ENCODE measurements around the gene NDC1.

DNA sequence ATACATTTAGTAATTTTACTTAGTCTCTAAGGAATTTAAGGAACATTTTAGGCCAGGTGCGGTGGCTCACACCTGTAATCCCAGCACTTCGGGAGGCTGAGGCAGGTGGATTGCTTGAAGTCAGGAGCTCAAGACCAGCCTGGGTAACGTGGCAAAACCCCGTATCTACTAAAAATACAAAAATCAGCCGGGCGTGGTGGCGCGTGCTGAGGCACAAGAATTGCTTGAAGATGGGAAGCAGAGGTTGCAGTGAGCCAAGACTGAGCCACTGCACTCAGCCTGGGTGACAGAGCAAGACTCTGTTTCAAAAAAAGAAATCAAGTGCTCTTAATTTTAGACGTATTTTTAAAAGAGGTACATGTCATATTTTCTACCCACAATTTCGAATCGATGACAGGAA, 3.3 kb downstream of the NDC1 start:
- no peak for TF ChIP-seq POLR2A (IDR thresholded peaks at IDR 0.05)
- TF ChIP-seq, protein P1, sequence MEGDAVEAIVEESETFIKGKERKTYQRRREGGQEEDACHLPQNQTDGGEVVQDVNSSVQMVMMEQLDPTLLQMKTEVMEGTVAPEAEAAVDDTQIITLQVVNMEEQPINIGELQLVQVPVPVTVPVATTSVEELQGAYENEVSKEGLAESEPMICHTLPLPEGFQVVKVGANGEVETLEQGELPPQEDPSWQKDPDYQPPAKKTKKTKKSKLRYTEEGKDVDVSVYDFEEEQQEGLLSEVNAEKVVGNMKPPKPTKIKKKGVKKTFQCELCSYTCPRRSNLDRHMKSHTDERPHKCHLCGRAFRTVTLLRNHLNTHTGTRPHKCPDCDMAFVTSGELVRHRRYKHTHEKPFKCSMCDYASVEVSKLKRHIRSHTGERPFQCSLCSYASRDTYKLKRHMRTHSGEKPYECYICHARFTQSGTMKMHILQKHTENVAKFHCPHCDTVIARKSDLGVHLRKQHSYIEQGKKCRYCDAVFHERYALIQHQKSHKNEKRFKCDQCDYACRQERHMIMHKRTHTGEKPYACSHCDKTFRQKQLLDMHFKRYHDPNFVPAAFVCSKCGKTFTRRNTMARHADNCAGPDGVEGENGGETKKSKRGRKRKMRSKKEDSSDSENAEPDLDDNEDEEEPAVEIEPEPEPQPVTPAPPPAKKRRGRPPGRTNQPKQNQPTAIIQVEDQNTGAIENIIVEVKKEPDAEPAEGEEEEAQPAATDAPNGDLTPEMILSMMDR (IDR thresholded peaks at IDR 0.05): no peak

Data from prostate gland (tissue), 2 donors.